LNCaP clone FGC (cell line): Measurements from ENCODE around the gene CMTM4.

Experiments used
- DNase-seq: peaks from one replicate; pipeline ENCODE4 v3.0.0-alpha.2; 2011; ENCODE audit warnings: low read depth
- H3K4me3 ChIP-seq: 2 replicates; pipeline ENCODE4 v1.5.1; 2011; ENCODE audit warnings: mild to moderate bottlenecking, low read depth, low read length, control low read depth
- CTCF ChIP-seq: IDR thresholded peaks from 2 replicates; pipeline ENCODE4 v1.5.1; 2012; ENCODE audit warnings: mild to moderate bottlenecking; ENCODE audit not compliant: control insufficient read depth, insufficient read depth; ENCODE audit errors: extremely low read depth

Gene CMTM4

GRCh38 chr16:66585481-66586239, 110.9 kb downstream of the CMTM4 start:
- DNase-seq: no peak
- no peak for TF ChIP-seq CTCF
- no peak overlapping the region for H3K4me3 ChIP-seq

- DNase-seq: no peak
- no peak overlapping the region for H3K4me3 ChIP-seq
- TF ChIP-seq CTCF: no peak
Observed at GRCh38 chr16:66581246-66581952, 115.1 kb downstream of the CMTM4 start.

- peak; percentile 22 for DNase-seq
- no peak overlapping the region for H3K4me3 ChIP-seq
- TF ChIP-seq CTCF: no peak
Observed at GRCh38 chr16:66580605-66581209, 115.8 kb downstream of the CMTM4 start.

- H3K4me3 ChIP-seq: no peak within 1 kb of the TSS
- DNase-seq: no peak
- TF ChIP-seq CTCF: no peak
Observed at GRCh38 chr16:66578651-66579531, 117.7 kb downstream of the CMTM4 start, which contains the start of gene CMTM2. TSS of gene CMTM2 (plus strand) at chr16:66579463. CDS start at chr16:66579608, 145 bp downstream.

GRCh38 chr16:66576296-66576695, 120.2 kb downstream of the CMTM4 start:
- TF ChIP-seq CTCF: no peak
- no peak overlapping the region for H3K4me3 ChIP-seq
- DNase-seq: no peak

GRCh38 chr16:66575060-66575459, 121.5 kb downstream of the CMTM4 start:
- H3K4me3 ChIP-seq: no peak overlapping the region
- TF ChIP-seq CTCF: no peak
- no peak for DNase-seq
